Mucosa of descending colon (tissue), 3 donors: Measurements from ENCODE around the gene AATF. TPM values are rescaled to one million over a fixed set of nuclear protein-coding genes. Genes with fewer than 3 reads are reported as not detected.
A peak's percentile ranks its signal among the peaks of the same experiment; 100 is the strongest.

Experiments
- ATAC-seq: fragments of 200-7000 bp; cut with Tn5 transposase; one replicate; pipeline ENCODE4 v1.9.1; 2020; ENCODE audit warnings: mild to moderate bottlenecking, moderate library complexity
- DNase-seq, 3 donors: peaks; one replicate each; pipeline ENCODE4 v3.0.0-alpha.2; 2020
- H3K36me3 ChIP-seq: fragments of 200-600 bp; one replicate; pipeline ENCODE4 v1.8.0; 2021; ENCODE audit warnings: low read depth, mild to moderate bottlenecking
- H3K4me1 ChIP-seq: fragments of 200-600 bp; one replicate; pipeline ENCODE4 v1.8.0; 2021; ENCODE audit warnings: low read depth, mild to moderate bottlenecking
- H3K4me3 ChIP-seq: fragments of 200-600 bp; one replicate; pipeline ENCODE4 v1.8.0; 2021; ENCODE audit warnings: mild to moderate bottlenecking
- H3K9me3 ChIP-seq: fragments of 200-600 bp; one replicate; pipeline ENCODE4 v1.8.0; 2021; ENCODE audit warnings: mild to moderate bottlenecking
- intact Hi-C, 2 donors: fragments of 100-400 bp; cut with DNase I in 1 of 2; cut with micrococcal nuclease in 1 of 2; formaldehyde crosslinking; loops; one replicate each; pipeline versions ENCODE4 v1.11.0 to v1.11.1; 2022; cut with DNase I, micrococcal nuclease
- total RNA-seq, 3 donors: library from RNA; stranded (reverse); fragmentation: NEBNext Ultra II Directional in 2 of 3; extraction: Animal tissue kit (Norgen Biotek cat#: 25700) in 2 of 3; gene quantifications; one replicate each; pipeline versions ENCODE4 v1.2.1 to v1.2.4, GENCODE V29; 2021 to 2023
- TF ChIP-seq, protein P1 (sequence below): fragments of 200-600 bp; IDR thresholded peaks from one replicate; pipeline ENCODE4 v1.8.0; 2022; ENCODE audit warnings: antibody characterized with exemption, mild to moderate bottlenecking
- donor health status: DM: no; HTN: no; CAD: no; lungs with moderate emphysema.
- donor health status: DM: no; HTN: no; CAD: no.
- donor health status: DM: no; HTN: yes; CAD: no.

The AATF gene
- total RNA-seq, 3 donors from 2014 or later: 35.6 to 47.2 (median 37.9) TPM

DNA sequence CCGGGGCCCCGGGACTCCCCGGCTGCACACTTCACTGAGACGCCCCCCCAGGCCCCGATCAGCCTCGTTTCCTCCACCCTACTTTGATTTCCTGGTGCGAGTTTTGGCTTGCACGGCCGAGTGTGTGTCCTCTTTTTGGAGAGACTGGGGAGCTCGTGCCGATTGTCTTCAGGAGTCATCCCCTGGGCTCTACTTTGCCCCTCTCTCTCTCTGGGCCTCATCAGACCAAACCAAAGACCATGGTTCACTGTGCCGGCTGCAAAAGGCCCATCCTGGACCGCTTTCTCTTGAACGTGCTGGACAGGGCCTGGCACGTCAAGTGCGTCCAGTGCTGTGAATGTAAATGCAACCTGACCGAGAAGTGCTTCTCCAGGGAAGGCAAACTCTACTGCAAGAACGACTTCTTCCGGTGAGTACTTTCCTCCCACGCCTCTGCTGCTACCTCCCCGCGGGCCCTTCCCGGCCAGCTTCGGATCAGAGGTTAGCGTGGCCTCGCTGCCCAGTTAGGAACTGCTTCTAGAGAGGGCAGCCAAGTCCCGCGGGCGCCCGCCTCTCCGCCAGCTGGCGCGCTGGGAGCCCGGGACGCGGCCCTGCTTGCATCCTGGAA, 10.7 kb upstream of the AATF start:
- intact Hi-C loops: no loop called here
- DNase-seq: peak in 1 of 3 donors; percentile 29
- TF ChIP-seq, protein P1, sequence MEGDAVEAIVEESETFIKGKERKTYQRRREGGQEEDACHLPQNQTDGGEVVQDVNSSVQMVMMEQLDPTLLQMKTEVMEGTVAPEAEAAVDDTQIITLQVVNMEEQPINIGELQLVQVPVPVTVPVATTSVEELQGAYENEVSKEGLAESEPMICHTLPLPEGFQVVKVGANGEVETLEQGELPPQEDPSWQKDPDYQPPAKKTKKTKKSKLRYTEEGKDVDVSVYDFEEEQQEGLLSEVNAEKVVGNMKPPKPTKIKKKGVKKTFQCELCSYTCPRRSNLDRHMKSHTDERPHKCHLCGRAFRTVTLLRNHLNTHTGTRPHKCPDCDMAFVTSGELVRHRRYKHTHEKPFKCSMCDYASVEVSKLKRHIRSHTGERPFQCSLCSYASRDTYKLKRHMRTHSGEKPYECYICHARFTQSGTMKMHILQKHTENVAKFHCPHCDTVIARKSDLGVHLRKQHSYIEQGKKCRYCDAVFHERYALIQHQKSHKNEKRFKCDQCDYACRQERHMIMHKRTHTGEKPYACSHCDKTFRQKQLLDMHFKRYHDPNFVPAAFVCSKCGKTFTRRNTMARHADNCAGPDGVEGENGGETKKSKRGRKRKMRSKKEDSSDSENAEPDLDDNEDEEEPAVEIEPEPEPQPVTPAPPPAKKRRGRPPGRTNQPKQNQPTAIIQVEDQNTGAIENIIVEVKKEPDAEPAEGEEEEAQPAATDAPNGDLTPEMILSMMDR: no peak
- no peak overlapping the region for H3K4me3 ChIP-seq
- peak; percentile 17 for ATAC-seq
- H3K9me3 ChIP-seq: no peaks in the 10 kb centered on the region
- H3K36me3 ChIP-seq: no peaks in the 10 kb centered on the region
- peaks cover 63% of the 10 kb centered on the region for H3K4me1 ChIP-seq

DNA sequence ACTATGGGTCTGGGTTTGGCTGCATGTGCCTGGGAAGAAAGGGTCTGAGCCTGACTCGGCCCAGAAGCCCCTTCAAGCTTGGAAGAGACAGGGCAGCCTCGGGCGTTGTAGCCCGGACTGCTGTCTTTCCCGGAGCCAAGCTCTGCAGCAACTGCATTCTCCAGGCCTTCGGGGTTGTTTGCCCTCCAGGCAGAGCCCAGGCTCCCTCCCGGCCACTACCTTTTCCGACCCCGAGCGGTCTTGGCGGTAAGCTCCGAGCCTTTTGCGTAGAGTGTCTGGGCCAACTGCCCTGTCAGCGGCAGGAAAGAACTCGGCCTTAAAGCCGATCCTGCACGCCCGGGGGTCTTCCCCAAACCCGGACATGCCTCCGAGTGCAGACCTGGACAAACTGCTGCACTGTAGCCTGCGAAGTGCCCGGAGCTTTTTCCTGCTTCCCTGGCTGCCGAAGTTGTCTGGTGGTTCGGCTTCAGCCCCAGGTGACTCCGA, 10.1 kb upstream of the AATF start:
- H3K4me3 ChIP-seq: no peak overlapping the region
- peaks cover 62% of the 10 kb centered on the region for H3K4me1 ChIP-seq
- intact Hi-C loops: no loop called here
- TF ChIP-seq, protein P1: no peak
- H3K9me3 ChIP-seq: no peaks in the 10 kb centered on the region
- ATAC-seq (no peak), DNase-seq (no peak)
- no peaks in the 10 kb centered on the region for H3K36me3 ChIP-seq

DNA sequence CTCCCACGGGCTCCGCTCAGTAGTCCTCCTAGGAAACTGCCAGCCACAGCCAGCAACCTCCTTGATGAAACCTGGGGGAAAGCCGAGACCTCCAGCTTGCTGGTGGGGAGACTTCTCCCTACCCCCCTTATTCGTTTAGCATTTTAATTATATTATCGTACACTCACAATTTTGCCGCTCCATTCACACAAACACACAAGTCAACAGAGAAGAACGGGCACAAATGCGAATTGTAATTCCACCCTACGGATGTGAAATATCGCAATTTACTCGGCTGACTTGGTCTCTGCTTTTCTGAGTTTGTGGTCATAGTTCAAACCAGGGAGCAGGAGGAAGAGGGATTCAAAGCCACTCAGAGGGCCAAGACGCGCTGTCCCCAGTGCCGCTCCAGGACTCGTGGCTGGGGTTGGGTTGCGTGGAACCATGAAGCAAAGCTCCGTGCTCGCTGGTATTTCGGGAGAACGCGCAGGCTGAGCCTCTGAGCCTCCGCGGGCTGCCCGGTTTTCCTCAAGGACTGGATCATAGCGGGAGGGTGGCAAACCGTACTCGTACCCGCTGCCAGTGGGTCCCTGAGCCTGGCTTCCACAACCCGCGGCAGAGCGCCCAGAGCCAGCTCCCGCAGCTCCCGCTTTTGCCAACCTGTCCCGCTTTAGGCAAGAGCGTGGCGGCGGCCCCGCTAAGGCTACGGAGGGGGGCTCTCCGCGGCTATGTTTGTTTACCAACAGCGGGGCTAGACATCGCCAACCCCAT, 9.5 kb upstream of the AATF start:
- no peak overlapping the region for H3K4me3 ChIP-seq
- ATAC-seq (no peak), DNase-seq (no peak)
- TF ChIP-seq, protein P1: no peak
- no peaks in the 10 kb centered on the region for H3K36me3 ChIP-seq
- H3K4me1 ChIP-seq: peaks cover 57% of the 10 kb centered on the region
- intact Hi-C loops: no loop called here
- no peaks in the 10 kb centered on the region for H3K9me3 ChIP-seq

DNA sequence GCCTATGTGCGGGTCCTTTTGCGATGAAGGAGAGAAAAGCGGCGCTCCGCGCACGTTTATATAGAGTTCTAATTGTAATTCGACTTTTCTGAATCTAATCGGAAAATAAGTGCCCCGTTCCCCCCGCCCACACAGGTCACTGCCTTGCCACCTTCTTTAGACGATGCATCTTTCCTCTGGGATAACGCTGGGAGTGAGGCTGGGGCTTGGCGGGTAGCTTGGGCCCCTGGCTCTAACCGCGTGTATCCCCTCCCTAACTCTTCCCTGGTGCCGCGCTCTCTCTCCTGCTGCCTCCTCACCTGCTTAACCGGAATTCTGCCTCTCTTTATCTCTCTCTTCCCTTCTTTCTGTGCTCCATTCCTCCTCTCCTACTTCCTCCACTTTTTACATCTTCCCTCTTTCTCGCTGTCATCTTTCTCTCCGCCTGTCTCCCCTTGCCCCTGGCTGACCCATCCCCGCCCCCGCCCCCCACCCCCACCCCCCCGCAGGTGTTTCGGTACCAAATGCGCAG, 8.9 kb upstream of the AATF start:
- ATAC-seq (no peak), DNase-seq (no peak)
- Histone ChIP-seq H3K9me3 (no peaks in the 10 kb centered on the region), H3K36me3 (no peaks in the 10 kb centered on the region), H3K4me3 (no peak overlapping the region), H3K4me1 (peaks cover 51% of the 10 kb centered on the region)
- intact Hi-C loops: no loop called here
- TF ChIP-seq, protein P1: no peak

DNA sequence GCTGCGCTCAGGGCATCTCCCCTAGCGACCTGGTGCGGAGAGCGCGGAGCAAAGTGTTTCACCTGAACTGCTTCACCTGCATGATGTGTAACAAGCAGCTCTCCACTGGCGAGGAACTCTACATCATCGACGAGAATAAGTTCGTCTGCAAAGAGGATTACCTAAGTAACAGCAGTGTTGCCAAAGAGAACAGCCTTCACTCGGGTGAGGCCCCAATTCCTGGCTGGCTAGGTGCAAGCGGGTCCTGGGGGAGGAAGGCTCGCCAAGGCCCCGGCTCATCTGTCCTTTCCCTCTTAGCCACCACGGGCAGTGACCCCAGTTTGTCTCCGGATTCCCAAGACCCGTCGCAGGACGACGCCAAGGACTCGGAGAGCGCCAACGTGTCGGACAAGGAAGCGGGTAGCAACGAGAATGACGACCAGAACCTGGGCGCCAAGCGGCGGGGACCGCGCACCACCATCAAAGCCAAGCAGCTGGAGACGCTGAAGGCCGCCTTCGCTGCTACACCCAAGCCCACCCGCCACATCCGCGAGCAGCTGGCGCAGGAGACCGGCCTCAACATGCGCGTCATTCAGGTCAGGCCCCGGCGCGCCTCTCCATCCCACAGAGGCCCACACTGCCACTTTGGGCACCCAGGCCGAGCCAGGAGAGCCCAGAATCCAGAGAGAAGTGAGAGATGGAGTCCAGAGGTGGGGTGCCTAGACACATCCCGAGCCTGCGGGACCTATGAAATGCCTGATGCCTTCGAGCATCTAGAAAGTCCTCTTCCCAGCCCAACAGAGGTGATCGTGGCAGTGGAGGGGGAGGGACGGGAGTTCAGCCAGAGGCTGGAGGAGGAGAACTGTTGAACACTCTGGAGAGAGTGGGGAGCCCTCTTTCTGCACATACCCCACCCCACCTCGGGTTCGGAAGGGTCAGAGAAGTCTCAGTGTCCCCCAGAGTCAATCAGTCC, 8.2 kb upstream of the AATF start:
- Histone ChIP-seq H3K36me3 (no peaks in the 10 kb centered on the region), H3K4me3 (no peak overlapping the region), H3K9me3 (no peaks in the 10 kb centered on the region), H3K4me1 (peaks cover 45% of the 10 kb centered on the region)
- TF ChIP-seq, protein P1: no peak
- ATAC-seq: no peak
- intact Hi-C loops: no loop called here
- no peak for DNase-seq
